MM.1S (cell line): ENCODE results near the gene UNK.

ENCODE experiments used
- EZH2phosphoT487 ChIP-seq: fragments of 300-600 bp; sonication (generic); IDR thresholded peaks from 2 replicates; pipeline ENCODE4 v1.6.1; 2018; ENCODE audit warnings: antibody characterized with exemption, low read length
- TF ChIP-seq, protein P1 (sequence below): fragments of 300-600 bp; sonication (generic); IDR thresholded peaks from 2 replicates; pipeline ENCODE4 v1.5.1; 2016; ENCODE audit warnings: antibody characterized with exemption, low read length, mixed read lengths

DNA sequence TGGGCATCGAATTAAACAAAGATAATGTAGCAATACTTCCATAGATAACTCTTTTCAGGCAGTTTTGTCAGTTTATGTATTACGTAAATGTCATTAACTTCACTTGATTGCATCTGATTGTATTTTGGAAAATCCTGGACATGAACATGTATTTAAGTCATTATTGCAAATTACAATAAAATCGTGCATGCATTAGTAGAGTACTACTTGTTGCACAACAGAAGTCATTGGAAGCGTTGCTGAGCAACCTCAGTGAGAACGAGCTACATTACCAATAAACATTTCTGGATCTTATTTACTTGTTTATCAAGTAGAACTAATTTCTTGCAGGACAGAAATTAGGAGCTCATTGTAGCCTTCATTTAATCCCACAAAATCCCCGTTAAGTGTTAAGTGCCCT lies 6.6 kb downstream of the UNK start:
- TF ChIP-seq, protein P1, sequence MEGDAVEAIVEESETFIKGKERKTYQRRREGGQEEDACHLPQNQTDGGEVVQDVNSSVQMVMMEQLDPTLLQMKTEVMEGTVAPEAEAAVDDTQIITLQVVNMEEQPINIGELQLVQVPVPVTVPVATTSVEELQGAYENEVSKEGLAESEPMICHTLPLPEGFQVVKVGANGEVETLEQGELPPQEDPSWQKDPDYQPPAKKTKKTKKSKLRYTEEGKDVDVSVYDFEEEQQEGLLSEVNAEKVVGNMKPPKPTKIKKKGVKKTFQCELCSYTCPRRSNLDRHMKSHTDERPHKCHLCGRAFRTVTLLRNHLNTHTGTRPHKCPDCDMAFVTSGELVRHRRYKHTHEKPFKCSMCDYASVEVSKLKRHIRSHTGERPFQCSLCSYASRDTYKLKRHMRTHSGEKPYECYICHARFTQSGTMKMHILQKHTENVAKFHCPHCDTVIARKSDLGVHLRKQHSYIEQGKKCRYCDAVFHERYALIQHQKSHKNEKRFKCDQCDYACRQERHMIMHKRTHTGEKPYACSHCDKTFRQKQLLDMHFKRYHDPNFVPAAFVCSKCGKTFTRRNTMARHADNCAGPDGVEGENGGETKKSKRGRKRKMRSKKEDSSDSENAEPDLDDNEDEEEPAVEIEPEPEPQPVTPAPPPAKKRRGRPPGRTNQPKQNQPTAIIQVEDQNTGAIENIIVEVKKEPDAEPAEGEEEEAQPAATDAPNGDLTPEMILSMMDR = no peak
- no peak for TF ChIP-seq EZH2phosphoT487
